Small intestine (tissue), 7 donors: ENCODE measurements around the gene PCNX2. TPM values are rescaled to one million over a fixed set of nuclear protein-coding genes. Genes with fewer than 3 reads are reported as not detected.

Experiments used
- DNase-seq, 2 donors: peaks; one replicate each; pipeline versions ENCODE4 v3.0.0 to v3.0.0-alpha.2; 2013
- FAIRE-seq: peaks from 2 replicates; lab custom pipeline; 2012; peaks lifted over from hg19 to GRCh38; lab: Jason Lieb, UNC
- H3K27ac ChIP-seq, 3 donors: one replicate each; pipeline ENCODE4 v1.5.1; 2013; ENCODE audit warnings: low read length in 2 of 3, mild to moderate bottlenecking in 2 of 3, control low read depth in 1 of 3, inconsistent platforms in 1 of 3, low read depth in 1 of 3, moderate library complexity in 1 of 3
- H3K27me3 ChIP-seq, 3 donors: one replicate each; pipeline ENCODE4 v1.6.1; 2013; ENCODE audit warnings: low read length in 3 of 3, inconsistent platforms in 1 of 3; ENCODE audit not compliant: control insufficient read depth in 3 of 3, insufficient read depth in 3 of 3
- H3K36me3 ChIP-seq, 3 donors: one replicate each; pipeline ENCODE4 v1.6.1; 2013; ENCODE audit warnings: low read length in 3 of 3, inconsistent platforms in 1 of 3, low read depth in 1 of 3, mild to moderate bottlenecking in 1 of 3, moderate library complexity in 1 of 3; ENCODE audit not compliant: control insufficient read depth in 3 of 3, insufficient read depth in 2 of 3
- H3K4me1 ChIP-seq, 3 donors: one replicate each; pipeline ENCODE4 v1.6.1; 2013; ENCODE audit warnings: low read length in 2 of 3, inconsistent platforms in 1 of 3, low read depth in 1 of 3, mild to moderate bottlenecking in 1 of 3, moderate library complexity in 1 of 3; ENCODE audit not compliant: control insufficient read depth in 3 of 3, insufficient read depth in 2 of 3
- H3K4me3 ChIP-seq, 3 donors: one replicate each; pipeline ENCODE4 v1.5.1; 2013; ENCODE audit warnings: low read length in 3 of 3, control low read depth in 1 of 3, inconsistent platforms in 1 of 3, low read depth in 1 of 3, mild to moderate bottlenecking in 1 of 3, moderate library complexity in 1 of 3
- H3K9me3 ChIP-seq, 2 donors: one replicate each; pipeline ENCODE4 v1.6.1; 2013; ENCODE audit warnings: low read depth in 1 of 2, low read length in 1 of 2; ENCODE audit not compliant: control insufficient read depth in 2 of 2, insufficient read depth in 1 of 2
- WGBS, 3 donors: extraction: QIAGEN DNeasy Blood & Tissue Kit; methylation state at CpG; one replicate each; pipeline ENCODE4 v1.1.7; 2013; 5-methylcytosine and 5-hydroxymethylcytosine counted together
- polyA plus RNA-seq, 4 donors: library from polyadenylated mRNA; stranded (reverse) in 3 of 4; unstranded in 1 of 4; fragments of 200-250 nt in 3 of 4; fragments of 120-200 nt in 1 of 4; gene quantifications; one replicate each; pipeline versions ENCODE4 v1.2.1 to v1.2.3, GENCODE V29; 2013
- donor health status: healthy with polysubstance abuse.
- donor health status: control.
- donor health status: control.
- donor health status: Bipolar disorder and iron deficiency.
- donor health status: healthy.

PCNX2 gene
- polyA plus RNA-seq, 4 donors = 1.3 to 18.1 (median 5.1) TPM

DNA sequence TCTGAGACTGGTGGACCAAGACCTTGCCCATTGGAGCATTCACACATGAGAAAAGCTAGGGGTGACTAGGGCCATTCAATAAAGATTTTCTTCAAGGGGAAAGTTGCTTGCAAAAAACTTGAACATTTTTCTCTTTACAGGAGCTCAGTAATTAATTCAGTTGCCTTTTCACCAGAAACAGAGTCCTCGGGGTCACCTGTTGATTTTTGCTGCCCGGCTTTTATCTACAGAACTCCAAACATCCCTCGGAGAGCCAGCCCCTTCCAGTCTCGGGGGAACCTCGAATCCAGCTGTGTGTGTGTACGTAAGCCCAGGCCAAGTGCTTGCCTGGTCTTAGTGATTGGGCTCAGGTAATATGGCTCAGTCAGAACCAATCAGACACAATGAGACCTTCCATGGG, 47.5 kb downstream of the PCNX2 start:
- H3K4me3 ChIP-seq = no peak overlapping the region
- FAIRE-seq (no peak), DNase-seq (no peak)
- no peaks in the 10 kb centered on the region for H3K27me3 ChIP-seq
- peaks cover 0 to 10% (median 0%) of the 10 kb centered on the region in 3 donors for H3K4me1 ChIP-seq
- 95 to 98% (median 97%) methylated on average over 6 of the region's 6 CpGs for WGBS, 3 donors
- no peak overlapping the region for H3K27ac ChIP-seq
- H3K9me3 ChIP-seq = no peaks in the 10 kb centered on the region
- peaks cover 0 to 6% (median 0%) of the 10 kb centered on the region in 3 donors for H3K36me3 ChIP-seq

DNA sequence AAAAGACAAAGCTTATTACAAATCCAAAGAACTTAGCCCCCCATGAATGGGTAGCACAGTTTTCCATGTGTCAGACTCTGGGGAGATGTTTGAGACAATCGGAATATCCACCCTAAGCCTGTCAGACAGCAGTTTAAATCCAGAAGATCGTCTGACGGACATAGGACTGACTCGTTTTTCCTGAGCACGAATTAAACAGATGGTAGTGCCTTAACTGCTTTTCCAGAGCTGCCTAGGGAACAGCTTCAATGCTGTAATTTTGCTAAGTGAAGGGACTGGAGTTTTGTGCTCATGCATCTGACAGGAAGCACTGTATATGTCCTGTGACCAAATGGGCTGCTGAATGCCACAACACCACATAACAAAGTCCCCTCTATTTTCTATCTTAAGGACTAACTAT, 48.6 kb downstream of the PCNX2 start:
- H3K9me3 ChIP-seq = no peaks in the 10 kb centered on the region
- 78 to 95% (median 91%) methylated on average over 5 of the region's 5 CpGs for WGBS, 3 donors
- peaks cover 0 to 15% (median 5%) of the 10 kb centered on the region in 3 donors for H3K4me1 ChIP-seq
- no peaks in the 10 kb centered on the region for H3K27me3 ChIP-seq
- no peak overlapping the region for H3K4me3 ChIP-seq
- FAIRE-seq (no peak), DNase-seq (no peak)
- H3K36me3 ChIP-seq = peaks cover 0 to 6% (median 0%) of the 10 kb centered on the region in 3 donors
- no peak overlapping the region for H3K27ac ChIP-seq

DNA sequence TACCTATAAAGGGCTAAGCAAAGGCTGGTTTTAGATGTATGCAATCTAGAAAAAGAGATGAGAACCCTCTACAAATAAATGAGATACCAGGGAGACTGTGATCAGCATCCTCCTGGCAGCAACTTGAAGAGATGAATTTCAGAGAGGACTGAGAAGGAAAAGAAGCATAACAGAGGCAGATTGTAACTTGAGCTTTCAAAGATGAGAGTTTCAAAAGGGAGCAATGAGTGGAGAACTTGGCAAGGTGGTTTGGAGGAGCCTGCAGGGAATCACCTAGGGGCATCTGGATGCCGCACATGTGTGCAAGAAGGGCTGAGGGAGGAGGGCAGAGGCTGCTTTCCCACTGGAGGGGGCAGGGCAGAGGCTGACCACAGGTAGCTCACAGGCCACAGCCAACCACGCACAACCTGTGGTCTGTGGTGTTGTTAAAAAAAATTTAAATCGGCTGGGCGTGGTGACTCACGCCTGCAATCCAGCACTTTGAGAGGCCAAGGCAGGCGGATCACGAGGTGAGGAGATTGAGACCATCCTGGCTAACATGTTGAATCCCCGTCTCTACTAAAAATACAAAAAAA, 50.2 kb downstream of the PCNX2 start:
- DNase-seq (no peak), FAIRE-seq (no peak)
- Histone ChIP-seq H3K4me1 (peaks cover 2 to 22% (median 10%) of the 10 kb centered on the region in 3 donors), H3K27me3 (no peaks in the 10 kb centered on the region), H3K9me3 (no peaks in the 10 kb centered on the region), H3K36me3 (peaks cover 0 to 6% (median 0%) of the 10 kb centered on the region in 3 donors), H3K27ac (no peak overlapping the region), H3K4me3 (no peak overlapping the region)
- 77 to 92% (median 87%) methylated on average over 8 of the region's 8 CpGs for WGBS, 3 donors

DNA sequence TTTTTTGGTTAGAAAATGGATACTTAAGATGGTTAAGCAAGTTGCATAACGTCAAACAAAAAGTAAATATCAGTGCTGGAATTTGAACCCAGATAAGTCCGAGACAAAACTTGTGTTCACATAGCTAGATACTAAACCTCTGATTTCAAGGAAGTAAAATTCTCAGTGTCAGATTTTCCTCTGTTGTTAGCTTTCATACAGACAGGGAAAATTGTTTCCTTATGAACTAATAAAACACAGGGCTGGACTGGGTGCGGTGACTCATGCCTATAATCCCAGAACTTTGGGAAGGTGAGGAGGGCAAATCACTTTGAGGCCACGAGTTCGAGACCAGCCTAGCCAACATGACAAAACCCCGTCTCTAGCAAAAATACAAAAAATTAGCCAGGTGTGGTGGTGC, 51.3 kb downstream of the PCNX2 start:
- FAIRE-seq (no peak), DNase-seq (peak; percentile 83 to 93)
- peaks cover 0 to 3% (median 0%) of the 10 kb centered on the region in 3 donors for H3K36me3 ChIP-seq
- H3K27ac ChIP-seq = peak overlapping the region in 2 of 3 donors; percentile 46 to 49
- peaks cover 2 to 22% (median 10%) of the 10 kb centered on the region in 3 donors for H3K4me1 ChIP-seq
- H3K27me3 ChIP-seq = no peaks in the 10 kb centered on the region
- no peaks in the 10 kb centered on the region for H3K9me3 ChIP-seq
- H3K4me3 ChIP-seq = no peak overlapping the region
- 11 to 65% (median 35%) methylated on average over 6 of the region's 6 CpGs for WGBS, 3 donors

DNA sequence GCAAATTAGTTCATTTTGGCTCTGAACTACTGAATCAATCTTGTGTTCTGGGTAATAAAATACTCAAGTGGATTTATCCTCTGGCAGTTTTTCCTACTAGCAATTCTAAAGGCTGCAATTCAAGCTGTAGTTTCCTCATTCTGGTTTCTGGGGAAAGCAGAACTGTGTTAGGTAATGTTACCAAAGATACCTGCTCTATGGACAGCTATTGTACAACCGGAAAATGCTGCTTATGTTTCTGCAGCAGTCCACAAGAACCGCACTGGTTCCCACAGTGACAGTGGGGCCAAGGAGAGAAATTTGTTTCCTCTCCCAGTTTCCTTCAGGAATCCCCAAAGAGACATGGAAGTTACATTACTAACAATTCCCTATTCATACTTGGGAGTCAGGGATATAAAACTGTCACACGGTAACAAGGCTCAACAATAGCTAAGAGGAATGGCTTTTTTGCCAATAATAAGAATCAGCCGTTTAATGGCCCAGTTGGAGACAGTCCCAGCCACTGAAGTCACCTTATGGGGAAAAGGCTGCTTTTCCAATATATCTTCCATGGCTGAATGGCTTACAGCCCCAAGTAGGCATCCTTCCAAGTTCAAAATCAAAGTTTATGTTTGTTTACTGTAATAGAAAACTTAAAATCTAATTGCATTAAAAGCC, 52.6 kb downstream of the PCNX2 start:
- Histone ChIP-seq H3K9me3 (no peaks in the 10 kb centered on the region), H3K27ac (peak overlapping the region in 2 of 3 donors; percentile 15 to 54), H3K4me3 (no peak overlapping the region), H3K36me3 (peaks cover 0 to 3% (median 0%) of the 10 kb centered on the region in 3 donors), H3K27me3 (no peaks in the 10 kb centered on the region), H3K4me1 (peaks cover 2 to 22% (median 10%) of the 10 kb centered on the region in 3 donors)
- FAIRE-seq (no peak), DNase-seq (peak; percentile 44 to 59)
- 10 to 27% (median 23%) methylated on average over 4 of the region's 4 CpGs for WGBS, 3 donors

DNA sequence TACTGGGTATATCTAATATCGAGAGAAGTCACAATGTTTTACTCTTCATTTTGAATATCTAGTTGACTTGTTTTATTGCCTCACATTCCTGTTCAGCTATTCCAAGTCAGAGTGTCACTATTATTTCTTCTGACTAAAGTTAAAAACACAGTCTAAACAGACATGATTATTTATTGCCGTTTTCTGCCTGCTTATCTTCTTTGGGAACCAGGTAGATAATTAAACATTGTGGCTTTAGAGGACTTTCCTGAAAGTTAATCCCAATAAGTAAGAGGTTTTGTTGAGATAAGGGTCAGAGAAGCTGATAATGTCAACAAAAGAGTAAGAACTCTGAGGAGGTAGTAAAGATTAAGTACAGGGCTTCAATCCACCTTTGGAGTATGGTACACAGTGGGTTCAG, 53.8 kb downstream of the PCNX2 start:
- H3K9me3 ChIP-seq = no peaks in the 10 kb centered on the region
- WGBS, 3 donors = 10 to 40% (median 22%) methylated on average over 2 of the region's 2 CpGs
- FAIRE-seq (no peak), DNase-seq (peak; percentile 58 to 66)
- H3K4me1 ChIP-seq = peaks cover 2 to 22% (median 10%) of the 10 kb centered on the region in 3 donors
- H3K27ac ChIP-seq = peak overlapping the region in 1 of 3 donors; percentile 11
- H3K36me3 ChIP-seq = peaks cover 0 to 3% (median 0%) of the 10 kb centered on the region in 3 donors
- H3K4me3 ChIP-seq = no peak overlapping the region
- H3K27me3 ChIP-seq = no peaks in the 10 kb centered on the region

DNA sequence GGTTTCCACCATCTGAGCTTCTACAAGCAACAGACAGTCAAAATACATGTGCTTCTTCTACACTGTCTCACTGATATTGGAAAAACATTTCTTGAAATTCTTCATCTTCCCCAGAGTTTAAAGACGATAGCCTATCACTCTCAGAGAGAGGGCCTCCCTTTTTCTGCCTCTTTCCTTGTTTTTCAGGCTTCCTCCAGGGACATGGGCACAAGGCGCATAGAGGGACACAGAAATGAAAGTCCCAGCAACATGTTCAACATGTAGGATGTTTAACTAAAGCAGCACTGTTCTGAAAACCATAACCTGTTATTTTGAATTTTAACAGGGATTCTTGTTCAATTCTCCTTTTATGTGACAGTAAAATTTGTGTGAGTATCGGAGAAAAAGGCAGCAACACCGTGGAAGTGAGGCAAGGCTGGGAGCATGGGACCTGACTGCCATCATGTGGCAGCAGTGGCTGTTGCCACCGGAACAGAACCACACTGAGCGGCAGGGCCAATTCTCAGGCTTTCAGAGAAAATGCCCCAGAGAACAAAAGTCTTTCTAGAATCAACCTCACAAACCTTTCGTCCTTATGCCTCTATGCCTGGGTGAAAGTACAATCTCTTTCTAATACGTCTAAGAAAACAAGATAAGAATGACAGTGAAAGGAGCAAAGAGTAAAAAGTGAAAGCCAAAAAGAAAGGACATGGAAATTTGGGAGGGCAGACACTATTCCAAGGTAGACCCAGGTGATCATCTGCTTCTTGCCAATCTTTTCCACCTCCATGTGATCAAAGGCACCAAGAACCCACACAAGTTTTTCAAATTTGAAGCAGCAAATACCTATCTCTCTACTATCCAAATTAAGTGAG, 54.5 kb downstream of the PCNX2 start:
- H3K4me3 ChIP-seq = no peak overlapping the region
- peak; percentile 79 to 83 for DNase-seq
- H3K36me3 ChIP-seq = peaks cover 0 to 3% (median 0%) of the 10 kb centered on the region in 3 donors
- H3K27me3 ChIP-seq = no peaks in the 10 kb centered on the region
- H3K9me3 ChIP-seq = no peaks in the 10 kb centered on the region
- 17 to 43% (median 36%) methylated on average over 8 of the region's 8 CpGs for WGBS, 3 donors
- no peak for FAIRE-seq
- peaks cover 2 to 22% (median 10%) of the 10 kb centered on the region in 3 donors for H3K4me1 ChIP-seq
- H3K27ac ChIP-seq = peak overlapping the region in 1 of 3 donors; percentile 11

DNA sequence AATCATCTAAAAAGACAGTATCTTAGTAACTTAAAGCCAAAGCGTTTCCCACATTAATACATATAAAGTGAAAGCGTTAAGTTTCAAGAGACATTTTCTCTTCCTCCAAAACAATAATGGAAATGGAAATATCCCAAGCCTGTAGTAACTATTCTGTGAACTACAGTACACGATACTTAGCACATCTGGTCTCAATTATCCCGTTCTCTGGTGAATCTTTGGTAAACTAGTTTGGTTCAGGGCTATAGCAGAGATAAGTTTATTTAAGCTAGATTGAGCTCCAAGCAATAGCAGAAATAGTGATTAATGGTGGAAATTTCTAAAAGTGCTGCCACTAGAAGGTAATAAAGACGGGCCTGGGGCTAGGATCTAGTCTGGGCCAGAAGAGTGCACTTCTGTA, 55.2 kb downstream of the PCNX2 start:
- peaks cover 2 to 22% (median 10%) of the 10 kb centered on the region in 3 donors for H3K4me1 ChIP-seq

More for the DNA sequence above, 55.2 kb downstream of the PCNX2 start:
- FAIRE-seq = no peak
- DNase-seq = no peak
- H3K4me3 ChIP-seq = no peak overlapping the region
- H3K27ac ChIP-seq = no peak overlapping the region
- peaks cover 0 to 4% (median 0%) of the 10 kb centered on the region in 3 donors for H3K36me3 ChIP-seq
- H3K27me3 ChIP-seq = no peaks in the 10 kb centered on the region
- 91 to 96% (median 92%) methylated on average over 5 of the region's 5 CpGs for WGBS, 3 donors
- no peaks in the 10 kb centered on the region for H3K9me3 ChIP-seq
